Large intestine (tissue), 3 donors: ENCODE data around the gene SMAD3. TPM values are rescaled to one million over a fixed set of nuclear protein-coding genes. Genes with fewer than 3 reads are reported as not detected.

Experiments used
- DNase-seq, 2 donors: peaks; one replicate each; pipeline versions ENCODE4 v3.0.0 to v3.0.0-alpha.2; 2013
- H3K27ac ChIP-seq: one replicate; pipeline ENCODE4 v1.5.1; 2013; ENCODE audit warnings: low read length
- H3K27me3 ChIP-seq: 2 replicates; pipeline ENCODE4 v1.6.1; 2013; ENCODE audit warnings: low read length; ENCODE audit not compliant: control insufficient read depth, insufficient read depth
- H3K36me3 ChIP-seq: 2 replicates; pipeline ENCODE4 v1.6.1; 2013; ENCODE audit warnings: low read length; ENCODE audit not compliant: control insufficient read depth, insufficient read depth
- H3K4me1 ChIP-seq: one replicate; pipeline ENCODE4 v1.6.1; 2013; ENCODE audit warnings: low read length; ENCODE audit not compliant: control insufficient read depth, insufficient read depth
- H3K4me3 ChIP-seq: one replicate; pipeline ENCODE4 v1.5.1; 2013; ENCODE audit warnings: low read length
- H3K9me3 ChIP-seq: one replicate; pipeline ENCODE4 v1.6.1; 2013; ENCODE audit warnings: mild to moderate bottlenecking, low read depth, low read length, moderate library complexity; ENCODE audit not compliant: control insufficient read depth
- WGBS: methylation state at CpG from one replicate; pipeline ENCODE4 v1.1.5; 2013; ENCODE audit warnings: low lambda C conversion rate; ENCODE audit not compliant: insufficient coverage; 5-methylcytosine and 5-hydroxymethylcytosine counted together
- polyA plus RNA-seq: library from polyadenylated mRNA; unstranded; fragments of 120-200 nt; gene quantifications from one replicate; pipeline ENCODE4 v1.2.1, GENCODE V29; 2013

The SMAD3 gene
- polyA plus RNA-seq, 1 donor: 29.4 TPM

DNA sequence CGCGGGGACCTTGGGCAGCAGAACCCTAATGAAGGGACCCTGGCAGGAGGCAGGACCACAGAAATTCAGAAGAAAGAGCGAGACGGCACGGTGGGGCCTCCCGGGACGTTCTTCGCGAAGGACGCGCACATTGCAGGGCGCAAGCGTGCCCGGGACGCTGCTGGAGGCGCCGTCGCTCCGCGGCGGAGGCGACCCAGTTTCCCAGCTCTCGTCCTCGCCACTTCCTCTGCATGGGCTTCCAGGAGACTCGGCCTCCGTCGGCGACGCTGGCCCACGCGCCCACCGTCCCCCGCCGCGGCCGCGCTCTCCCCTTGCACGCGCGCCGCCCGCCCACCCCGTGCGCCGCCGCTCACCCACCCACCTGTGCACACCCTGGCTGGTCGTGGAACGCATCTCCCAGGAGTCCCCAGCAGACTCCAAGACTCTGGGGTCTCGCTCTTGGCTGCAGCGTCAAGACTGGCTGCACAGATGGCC is 31.8 kb upstream of the SMAD3 start:
- Histone ChIP-seq H3K36me3 (no peaks in the 10 kb centered on the region), H3K27me3 (peaks cover 2% of the 10 kb centered on the region), H3K4me3 (peak overlapping the region; percentile 33), H3K9me3 (no peaks in the 10 kb centered on the region), H3K27ac (no peak overlapping the region), H3K4me1 (peaks cover 32% of the 10 kb centered on the region)
- WGBS: no CpG with 5 or more reads among the region's 50 CpGs
- peak in 1 of 2 donors; percentile 51 for DNase-seq

DNA sequence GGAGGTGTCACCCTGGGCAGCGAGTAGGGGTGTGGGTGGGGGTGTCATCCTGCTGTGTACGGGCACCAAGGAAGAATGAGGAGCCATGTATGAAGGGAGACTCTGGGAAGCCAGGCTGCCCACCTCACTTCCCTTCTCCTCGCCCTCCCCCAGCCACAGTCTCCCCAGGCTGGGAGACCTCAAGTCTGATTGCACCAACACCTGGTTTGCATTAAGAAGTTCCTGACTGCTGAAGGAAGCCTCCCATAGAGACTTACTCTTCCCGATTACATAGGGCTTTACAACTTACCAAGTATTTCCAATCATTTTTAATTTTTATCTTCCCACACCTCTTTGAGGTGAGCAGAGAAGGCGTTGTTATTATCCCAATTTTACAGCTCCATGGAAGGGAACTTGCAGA is 29.5 kb upstream of the SMAD3 start:
- no peak for DNase-seq
- no peak overlapping the region for H3K4me3 ChIP-seq
- H3K4me1 ChIP-seq: peaks cover 17% of the 10 kb centered on the region
- 83% methylated on average over 1 of the region's 5 CpGs for WGBS
- no peaks in the 10 kb centered on the region for H3K36me3 ChIP-seq
- H3K9me3 ChIP-seq: no peaks in the 10 kb centered on the region
- peaks cover 2% of the 10 kb centered on the region for H3K27me3 ChIP-seq
- no peak overlapping the region for H3K27ac ChIP-seq

DNA sequence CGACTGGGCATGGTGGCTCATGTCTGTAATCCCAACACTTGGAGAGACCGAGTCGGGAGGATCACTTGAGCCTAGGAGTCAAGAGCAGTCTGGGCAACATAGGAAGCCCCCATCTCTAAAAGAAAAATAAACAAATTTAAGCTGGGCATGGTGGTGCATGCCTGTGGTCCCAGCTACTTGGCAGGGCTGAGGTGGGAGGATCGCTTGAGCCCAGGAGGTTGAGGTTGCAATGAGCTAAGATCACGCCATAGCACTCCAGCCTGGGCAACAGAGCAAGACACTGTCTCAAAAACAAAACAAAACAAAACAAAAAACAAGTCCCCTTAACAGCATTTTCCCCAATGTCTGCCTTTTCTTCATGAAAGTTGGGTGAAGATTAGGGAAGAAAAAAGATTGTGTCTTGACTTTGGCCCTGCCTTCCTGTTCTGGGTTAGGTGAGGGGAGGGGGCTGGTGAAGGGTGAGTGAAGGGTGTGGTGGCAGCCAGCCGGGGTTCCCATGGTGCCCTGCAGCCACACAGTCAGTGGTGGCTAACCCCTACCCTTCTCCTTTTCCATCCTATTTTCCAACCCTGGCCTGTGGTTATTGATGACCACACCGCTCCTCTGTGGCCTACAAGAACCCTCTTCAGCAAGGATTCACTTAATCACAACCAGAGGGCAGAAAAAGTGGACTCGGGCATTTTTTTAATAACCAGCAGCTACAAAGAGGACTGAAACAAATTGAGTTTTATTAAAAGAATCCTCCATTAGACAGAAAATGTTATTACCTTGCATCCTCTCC is 28.4 kb upstream of the SMAD3 start:
- H3K9me3 ChIP-seq: no peaks in the 10 kb centered on the region
- no peak overlapping the region for H3K27ac ChIP-seq
- no peak for DNase-seq
- 93% methylated on average over 2 of the region's 8 CpGs for WGBS
- H3K4me3 ChIP-seq: no peak overlapping the region
- H3K4me1 ChIP-seq: peaks cover 12% of the 10 kb centered on the region
- no peaks in the 10 kb centered on the region for H3K36me3 ChIP-seq
- peaks cover 2% of the 10 kb centered on the region for H3K27me3 ChIP-seq

DNA sequence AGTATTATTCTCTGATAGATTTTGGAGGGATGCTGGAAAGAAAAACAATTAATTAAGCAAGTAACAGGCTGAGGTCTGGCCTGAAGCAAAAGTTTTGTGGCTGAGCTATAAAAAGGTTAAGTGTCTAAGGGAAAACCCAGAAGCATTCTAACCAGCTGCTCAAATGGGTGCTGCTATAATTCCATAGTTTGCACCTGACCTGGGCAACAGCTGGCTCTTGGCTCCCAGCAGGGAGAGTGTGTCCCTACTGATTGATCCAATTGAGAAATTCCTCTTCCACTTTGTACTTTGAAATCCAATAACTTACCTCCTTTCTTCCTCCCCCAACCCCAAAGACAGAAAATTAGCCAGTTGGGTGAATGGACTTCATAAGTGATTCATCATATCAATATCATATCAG is 27.7 kb upstream of the SMAD3 start:
- Histone ChIP-seq H3K4me3 (no peak overlapping the region), H3K4me1 (peaks cover 12% of the 10 kb centered on the region), H3K9me3 (no peaks in the 10 kb centered on the region), H3K36me3 (no peaks in the 10 kb centered on the region), H3K27ac (no peak overlapping the region), H3K27me3 (peaks cover 2% of the 10 kb centered on the region)
- no peak for DNase-seq

DNA sequence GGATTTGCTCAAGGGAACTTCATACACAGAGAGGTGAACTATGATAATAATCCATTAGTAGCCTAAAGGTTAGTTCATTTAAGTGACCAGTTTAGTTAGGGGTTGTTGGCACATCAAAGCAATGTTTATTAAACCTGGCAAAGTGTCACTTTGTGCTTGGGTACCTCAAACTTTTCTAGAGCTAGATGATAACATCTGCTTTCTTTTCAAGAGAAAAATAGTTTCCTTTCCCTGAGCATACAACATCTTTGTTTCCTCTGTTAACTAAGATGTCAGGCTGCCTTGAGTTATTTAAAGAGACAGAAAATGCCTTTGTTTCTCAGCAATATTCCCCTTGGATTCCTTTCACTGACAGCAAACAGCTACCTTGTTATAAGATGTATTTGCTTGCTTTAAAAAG is 26.7 kb upstream of the SMAD3 start:
- Histone ChIP-seq H3K36me3 (no peaks in the 10 kb centered on the region), H3K27ac (no peak overlapping the region), H3K4me1 (peaks cover 4% of the 10 kb centered on the region), H3K4me3 (no peak overlapping the region), H3K9me3 (no peaks in the 10 kb centered on the region), H3K27me3 (no peaks in the 10 kb centered on the region)
- no peak for DNase-seq

DNA sequence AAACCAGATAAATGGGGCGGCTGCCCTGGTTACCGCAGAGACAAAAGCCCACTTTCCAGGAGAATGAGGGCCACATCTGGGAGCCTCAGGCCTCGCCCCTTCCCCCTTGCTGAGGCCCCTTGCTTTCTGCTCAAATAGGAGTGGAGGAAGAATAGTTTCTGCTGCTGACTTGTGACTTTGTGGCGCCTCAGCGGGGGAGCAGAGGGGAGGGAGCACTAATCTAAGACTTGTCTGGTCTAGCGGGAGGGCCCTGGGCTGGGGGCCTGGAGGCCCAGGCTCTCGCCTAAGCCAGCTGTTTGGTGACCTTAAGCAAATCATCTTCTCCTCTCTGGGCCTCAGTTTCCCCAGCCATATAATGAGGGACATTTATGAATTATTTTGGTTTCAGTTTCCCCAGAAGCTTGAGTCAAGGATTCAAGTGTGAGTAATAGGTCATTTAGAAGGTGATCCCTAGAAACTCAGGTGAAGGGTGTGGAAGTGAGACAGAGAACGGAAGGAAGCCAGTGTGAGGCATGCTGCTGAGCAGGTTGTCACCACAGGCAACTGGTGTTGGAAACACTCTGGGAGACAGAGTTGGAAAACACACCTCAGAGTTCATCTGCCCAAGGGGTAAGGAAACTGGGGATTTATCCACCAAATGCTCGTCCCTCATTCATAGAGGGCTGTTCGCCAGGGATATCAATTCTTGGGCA is 25.9 kb upstream of the SMAD3 start:
- H3K9me3 ChIP-seq: no peaks in the 10 kb centered on the region
- H3K4me1 ChIP-seq: peaks cover 7% of the 10 kb centered on the region
- no CpG with 5 or more reads among the region's 10 CpGs for WGBS
- no peaks in the 10 kb centered on the region for H3K36me3 ChIP-seq
- no peak overlapping the region for H3K27ac ChIP-seq
- DNase-seq: peak; percentile 78 to 87
- H3K27me3 ChIP-seq: no peaks in the 10 kb centered on the region
- H3K4me3 ChIP-seq: no peak overlapping the region

DNA sequence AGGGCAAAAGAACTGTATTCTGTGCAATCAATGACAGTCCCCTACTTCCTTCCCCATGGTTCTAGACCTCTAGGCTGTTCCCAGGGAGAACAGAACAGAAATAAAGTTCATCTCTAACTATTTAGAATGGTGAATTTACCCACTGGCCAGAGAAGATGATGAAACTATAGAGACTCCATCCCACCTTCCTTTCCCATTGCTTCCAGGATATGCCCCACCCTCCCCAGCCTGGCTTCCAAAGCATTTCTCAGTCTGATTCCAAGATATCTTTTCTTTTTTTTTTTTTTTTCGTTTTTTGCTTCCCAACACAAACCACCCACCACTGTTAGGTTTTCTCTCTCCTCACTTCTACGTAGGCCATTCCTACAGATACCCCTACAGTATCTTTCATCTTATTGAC is 25.1 kb upstream of the SMAD3 start:
- Histone ChIP-seq H3K4me1 (peaks cover 7% of the 10 kb centered on the region), H3K27ac (no peak overlapping the region), H3K27me3 (no peaks in the 10 kb centered on the region), H3K9me3 (no peaks in the 10 kb centered on the region), H3K36me3 (no peaks in the 10 kb centered on the region), H3K4me3 (no peak overlapping the region)
- no peak for DNase-seq
- no CpG with 5 or more reads among the region's 2 CpGs for WGBS

DNA sequence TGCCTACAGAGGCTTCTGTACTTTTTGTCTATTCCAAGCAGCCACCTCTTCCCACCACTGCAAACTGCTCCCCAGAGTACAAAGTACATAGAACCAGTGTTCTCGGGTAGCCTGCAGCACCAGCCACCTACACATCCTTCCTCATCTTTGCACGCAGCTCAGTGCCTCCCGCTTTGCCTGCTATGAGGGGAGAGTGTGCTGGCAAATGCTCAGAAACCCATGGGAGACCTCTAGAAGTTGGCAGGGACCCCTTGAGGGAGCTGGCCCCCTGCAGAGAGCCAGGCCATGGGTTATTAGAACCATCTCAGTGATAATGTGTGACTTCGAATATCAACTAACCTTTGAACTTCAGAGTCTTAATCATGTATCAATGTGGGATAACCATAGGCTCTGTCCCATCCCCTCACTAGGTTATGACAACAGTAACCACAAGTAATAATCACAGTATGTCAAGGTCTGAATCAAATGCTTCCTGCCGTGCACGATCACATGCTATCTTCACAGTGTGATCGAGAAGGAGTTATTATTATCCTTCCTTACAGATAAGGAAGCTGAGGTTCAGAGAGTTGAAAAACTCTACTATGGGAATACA is 22.8 kb upstream of the SMAD3 start:
- peaks cover 16% of the 10 kb centered on the region for H3K4me1 ChIP-seq
- WGBS: no CpG with 5 or more reads among the region's 7 CpGs
- no peaks in the 10 kb centered on the region for H3K9me3 ChIP-seq
- H3K36me3 ChIP-seq: no peaks in the 10 kb centered on the region
- DNase-seq: peak; percentile 61 to 82
- no peak overlapping the region for H3K27ac ChIP-seq
- no peak overlapping the region for H3K4me3 ChIP-seq
- no peaks in the 10 kb centered on the region for H3K27me3 ChIP-seq

DNA sequence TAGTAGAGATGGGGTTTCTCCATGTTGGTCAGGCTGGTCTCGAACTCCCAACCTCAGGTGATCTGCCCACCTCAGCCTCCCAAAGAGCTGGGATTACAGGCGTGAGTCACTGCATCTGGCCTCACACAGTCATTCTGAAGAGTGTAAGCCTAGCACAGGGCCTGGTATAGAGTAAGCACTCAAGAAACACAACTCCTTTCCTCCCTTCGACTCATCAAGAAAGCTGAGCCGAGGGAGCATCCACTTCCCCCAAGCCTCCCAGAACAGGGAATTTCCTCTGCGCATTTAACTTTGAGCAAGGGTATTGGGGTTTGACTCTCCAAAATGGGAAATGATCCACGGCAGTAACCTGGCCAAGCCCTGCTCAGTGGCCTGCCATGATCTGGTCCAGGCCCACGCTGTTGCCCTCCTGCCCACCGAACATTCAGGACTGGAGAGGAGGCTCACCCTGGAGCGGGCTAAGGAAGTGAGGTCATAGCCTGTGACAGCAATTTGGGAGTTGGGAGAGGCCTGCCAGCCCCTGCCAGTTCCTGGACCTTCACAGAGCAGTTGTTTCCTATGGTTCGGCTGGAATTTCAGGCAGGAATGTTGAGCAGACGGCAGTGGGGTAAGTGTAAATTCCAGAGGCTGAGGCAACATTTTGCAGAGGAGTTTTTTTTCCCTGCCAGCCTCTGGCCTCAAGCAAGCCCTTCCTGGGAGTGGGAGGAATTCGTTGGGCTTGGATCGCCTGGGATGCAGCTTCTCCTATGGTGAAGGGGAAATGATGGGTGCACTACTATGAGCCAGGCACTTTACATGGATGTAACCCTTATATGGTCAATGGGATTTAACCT is 21.2 kb upstream of the SMAD3 start:
- WGBS: no CpG with 5 or more reads among the region's 13 CpGs
- no peaks in the 10 kb centered on the region for H3K27me3 ChIP-seq
- peak in 1 of 2 donors; percentile 27 for DNase-seq

DNA sequence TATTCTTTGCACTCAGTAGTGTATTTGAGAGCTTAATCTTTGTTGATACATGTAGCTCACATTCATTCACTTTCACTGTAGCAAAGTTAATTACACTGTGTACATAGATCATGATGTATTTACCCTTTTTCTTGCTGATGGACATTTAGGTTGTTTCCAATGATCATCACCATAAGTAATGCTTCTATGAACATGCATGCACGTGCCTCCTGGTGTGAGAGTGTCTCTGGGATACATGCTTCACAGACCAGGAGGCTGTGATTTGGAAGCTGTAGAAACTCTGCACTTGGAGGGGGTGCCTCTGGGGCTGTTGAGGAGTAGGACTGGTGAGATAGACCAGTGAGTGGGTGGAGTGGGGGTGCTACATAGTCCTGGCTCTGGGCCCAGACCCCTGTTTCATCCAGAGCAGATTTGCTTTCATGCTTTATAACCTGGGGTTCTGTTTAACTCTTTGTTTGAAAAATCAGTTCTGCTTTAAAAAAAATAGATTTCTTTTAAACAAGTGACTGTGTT is 18.2 kb upstream of the SMAD3 start:
- no CpG with 5 or more reads among the region's 1 CpG for WGBS
- H3K9me3 ChIP-seq: no peaks in the 10 kb centered on the region
- no peaks in the 10 kb centered on the region for H3K27me3 ChIP-seq
- peak overlapping the region; percentile 94 for H3K27ac ChIP-seq
- H3K36me3 ChIP-seq: no peaks in the 10 kb centered on the region
- H3K4me3 ChIP-seq: no peak overlapping the region
- H3K4me1 ChIP-seq: peaks cover 54% of the 10 kb centered on the region
- peak in 1 of 2 donors; percentile 23 for DNase-seq

More for the DNA sequence above, 21.2 kb upstream of the SMAD3 start:
- Histone ChIP-seq H3K27ac (peak overlapping the region; percentile 11), H3K36me3 (no peaks in the 10 kb centered on the region), H3K4me3 (no peak overlapping the region), H3K4me1 (peaks cover 27% of the 10 kb centered on the region), H3K9me3 (no peaks in the 10 kb centered on the region)
